NOMO-1 treated with DMSO at 0.1 percent for 48 hours (cell line): ENCODE data around the gene ANKRD2.
"Not testable (repeated sequence)": the region's sequence is repeated elsewhere in the genome, so short reads cannot be mapped to it uniquely, and the experiment has no call there.

Experiments
- DNase-seq: peaks from one replicate; lab custom pipeline; 2025; ENCODE audit not compliant: unreplicated experiment; lab: John Stamatoyannopoulos, UW

The ANKRD2 gene

GRCh38 chr10:97571622-97572021 is 957 bp upstream of the ANKRD2 start:
- no peak for DNase-seq

- DNase-seq = no peak
Measured at GRCh38 chr10:97573021-97573420, 442 bp downstream of the ANKRD2 start.

GRCh38 chr10:97573672-97574071 is 1.1 kb downstream of the ANKRD2 start:
- no peak for DNase-seq

GRCh38 chr10:97574374-97575126 is 2.0 kb downstream of the ANKRD2 start:
- no peak for DNase-seq

GRCh38 chr10:97575127-97575668 is 2.6 kb downstream of the ANKRD2 start:
- DNase-seq = no peak

- not testable (repeated sequence) for DNase-seq
Measured at GRCh38 chr10:97576487-97576886, 3.9 kb downstream of the ANKRD2 start.

- no peak for DNase-seq
Measured at GRCh38 chr10:97577701-97578100, 5.1 kb downstream of the ANKRD2 start.

GRCh38 chr10:97578171-97578844 is 5.7 kb downstream of the ANKRD2 start:
- DNase-seq = no peak

- no peak for DNase-seq
Measured at GRCh38 chr10:97580421-97581367, 8.1 kb downstream of the ANKRD2 start.

- DNase-seq = no peak
Measured at GRCh38 chr10:97582169-97582568, 9.6 kb downstream of the ANKRD2 start.

- DNase-seq = no peak
Measured at GRCh38 chr10:97583476-97583875, 10.9 kb downstream of the ANKRD2 start.

- DNase-seq = no peak
Measured at GRCh38 chr10:97584060-97584797, 11.7 kb downstream of the ANKRD2 start, which contains the start of gene HOGA1. TSS of gene HOGA1 (plus strand) at chr10:97584389. CDS start at chr10:97584704, 315 bp downstream.

- no peak for DNase-seq
Measured at GRCh38 chr10:97584798-97585438, 12.3 kb downstream of the ANKRD2 start.

- DNase-seq = no peak
Measured at GRCh38 chr10:97585439-97585811, 12.8 kb downstream of the ANKRD2 start.

GRCh38 chr10:97587183-97587582 is 14.6 kb downstream of the ANKRD2 start:
- no peak for DNase-seq

- no peak for DNase-seq
Measured at GRCh38 chr10:97589479-97589878, 16.9 kb downstream of the ANKRD2 start, which contains the start of gene C10orf62. TSS of gene C10orf62 (plus strand) at chr10:97589721. CDS start at chr10:97589898, 177 bp downstream.

- no peak for DNase-seq
Measured at GRCh38 chr10:97590082-97590747, 17.6 kb downstream of the ANKRD2 start.

GRCh38 chr10:97590748-97591495 is 18.3 kb downstream of the ANKRD2 start:
- DNase-seq = no peak

GRCh38 chr10:97593421-97593820 is 20.8 kb downstream of the ANKRD2 start:
- no peak for DNase-seq
